Activated CD4-positive, alpha-beta memory T cell treated with anti-CD3 and anti-CD28 coated beads for 36 hours (primary cell): Measurements from ENCODE around the gene RET. TPM values are rescaled to one million over a fixed set of nuclear protein-coding genes. Genes with fewer than 3 reads are reported as not detected.

Experiments used
- CTCF ChIA-PET: fragments of 350-600 bp; sonication (Branson Sonifier 250); formaldehyde crosslinking; loops from one replicate; lab custom pipeline; 2021; ENCODE audit warnings: antibody characterized with exemption, inconsistent platforms; lab: Charles Lee
- POLR2A ChIA-PET: fragments of 350-600 bp; sonication (Branson Sonifier 250); formaldehyde crosslinking; loops from one replicate; lab custom pipeline; 2021; ENCODE audit warnings: antibody characterized with exemption; lab: Charles Lee
- DNase-seq: peaks from one replicate; pipeline ENCODE4 v3.0.0-alpha.2; 2020
- H3K27ac Mint-ChIP-seq: one replicate; pipeline ENCODE4 v1.8.0; 2021; ENCODE audit warnings: mixed read lengths
- H3K27me3 Mint-ChIP-seq: one replicate; pipeline ENCODE4 v1.8.0; 2021; ENCODE audit warnings: mixed read lengths
- H3K36me3 Mint-ChIP-seq: one replicate; pipeline ENCODE4 v1.8.0; 2021; ENCODE audit warnings: mixed read lengths
- H3K4me1 Mint-ChIP-seq: one replicate; pipeline ENCODE4 v1.8.0; 2021; ENCODE audit warnings: low read depth, mixed read lengths
- H3K4me3 Mint-ChIP-seq: one replicate; pipeline ENCODE4 v1.8.0; 2021; ENCODE audit warnings: mild to moderate bottlenecking, mixed read lengths
- H3K9me3 Mint-ChIP-seq: one replicate; pipeline ENCODE4 v1.8.0; 2021; ENCODE audit warnings: mixed read lengths
- intact Hi-C: fragments of 100-400 bp; cut with micrococcal nuclease; formaldehyde crosslinking; loops from one replicate; pipeline ENCODE4 v1.15.1; 2023
- total RNA-seq, 2 experiments: library from RNA; stranded (reverse); gene quantifications; one replicate each; pipeline ENCODE4 v1.2.3, GENCODE V29; 2021

RET gene
- total RNA-seq, 2 experiments from 2014 or later: 0.07 to 0.17 TPM

DNA sequence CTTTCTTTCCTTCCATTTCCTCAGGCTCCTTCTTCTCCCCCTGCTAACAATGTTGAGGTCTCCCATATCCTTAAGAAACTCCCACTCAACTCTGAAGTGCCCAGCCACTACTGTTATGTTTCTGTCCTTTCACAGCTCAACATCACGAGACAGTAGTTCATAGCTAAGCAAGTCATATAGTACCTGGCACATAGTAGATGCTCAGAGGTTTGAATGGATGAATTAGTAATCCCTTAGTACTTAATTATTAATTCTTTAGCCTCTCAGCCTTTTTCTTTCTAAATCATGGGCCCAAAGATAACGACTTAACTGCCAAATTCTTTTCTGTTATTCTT is 84.0 kb downstream of the RET start:
- peak overlapping the region; percentile 89 for H3K27ac Mint-ChIP-seq
- DNase-seq: peak; percentile 57
- H3K27me3 Mint-ChIP-seq: no peaks in the 10 kb centered on the region
- H3K36me3 Mint-ChIP-seq: peaks cover 32% of the 10 kb centered on the region
- CTCF ChIA-PET: interaction anchor here (1.4 kb wide), 1 partner anchor 300 kb away, joined by 3 read pairs; no protein-coding TSS in a partner anchor
- H3K9me3 Mint-ChIP-seq: no peaks in the 10 kb centered on the region
- intact Hi-C loops: loop anchor here (1.0 kb wide), 3 partner anchors 21 to 360 kb away; no protein-coding TSS in a partner anchor
- H3K4me1 Mint-ChIP-seq: peaks cover 56% of the 10 kb centered on the region
- H3K4me3 Mint-ChIP-seq: peak overlapping the region; percentile 20
- POLR2A ChIA-PET: interaction anchor here (1.2 to 2.5 kb wide), 4 partner anchors 21 to 41 kb away, joined by 3 to 26 read pairs (median 5); partner anchors contain the start of gene CSGALNACT2

DNA sequence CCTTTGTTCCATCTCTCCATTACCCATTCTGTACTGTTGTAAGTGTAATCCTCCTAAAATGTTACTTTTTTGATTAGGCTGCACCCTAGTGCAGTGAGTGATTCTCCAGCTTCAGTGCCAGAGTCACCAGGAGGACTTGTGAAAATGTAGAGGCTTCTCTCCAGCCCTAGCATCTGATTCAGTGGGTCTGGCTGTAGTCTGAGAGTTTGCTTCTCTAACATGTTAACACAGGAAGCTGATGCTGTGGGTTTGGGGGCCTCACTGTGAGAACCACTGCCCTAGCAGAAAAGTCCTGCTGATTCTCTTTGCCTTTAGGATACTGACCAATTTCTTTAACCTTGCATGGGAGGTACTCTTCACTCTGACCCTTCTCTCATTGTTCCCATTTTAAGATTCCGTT is 85.7 kb downstream of the RET start:
- Mint-ChIP-seq H3K9me3 (no peaks in the 10 kb centered on the region), H3K4me1 (peaks cover 51% of the 10 kb centered on the region), H3K36me3 (peaks cover 26% of the 10 kb centered on the region), H3K27me3 (no peaks in the 10 kb centered on the region), H3K4me3 (no peak overlapping the region), H3K27ac (no peak overlapping the region)
- ChIA-PET CTCF (interaction anchor here (1.3 kb wide), 1 partner anchor 39 kb away, joined by 5 read pairs; no protein-coding TSS in a partner anchor), POLR2A (interaction anchor here (0.6 kb wide), 1 partner anchor 23 kb away, joined by 3 read pairs; no protein-coding TSS in a partner anchor)
- intact Hi-C loops: no loop called here
- no peak for DNase-seq

DNA sequence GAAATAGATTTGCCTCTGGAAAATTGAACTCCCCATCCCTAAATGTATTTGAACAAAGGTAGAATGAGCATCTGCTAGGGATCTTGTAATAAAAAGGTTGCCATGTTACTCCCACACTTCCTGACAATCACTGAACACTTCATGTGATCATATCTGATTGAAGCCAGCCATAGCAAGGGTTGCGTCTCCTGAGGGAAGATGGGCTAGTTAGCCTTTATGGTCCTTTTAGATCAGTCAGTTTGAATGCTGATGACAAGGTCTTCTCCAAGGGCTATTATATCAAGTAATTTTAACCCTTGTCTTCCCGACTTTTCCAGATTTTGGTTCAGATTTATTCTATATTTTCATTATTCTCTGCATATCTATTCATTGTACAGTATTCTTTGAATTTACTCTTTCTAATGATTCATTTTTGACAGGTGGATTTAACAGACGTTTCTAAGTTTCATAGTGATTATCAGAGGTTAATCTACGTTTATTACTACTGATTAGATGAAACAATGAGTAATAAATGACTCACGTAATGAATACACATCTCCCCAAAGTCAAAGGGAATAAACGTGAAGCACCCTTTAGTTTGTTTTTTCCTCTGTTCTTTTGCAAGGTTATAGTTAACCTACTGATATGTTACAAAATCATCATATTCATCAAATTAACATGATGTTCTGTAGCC is 89.5 kb downstream of the RET start:
- Mint-ChIP-seq H3K4me3 (no peak overlapping the region), H3K27me3 (no peaks in the 10 kb centered on the region), H3K36me3 (peaks cover 39% of the 10 kb centered on the region), H3K27ac (no peak overlapping the region), H3K9me3 (no peaks in the 10 kb centered on the region), H3K4me1 (peaks cover 35% of the 10 kb centered on the region)
- DNase-seq: no peak
- ChIA-PET POLR2A (no interaction called here), CTCF (no interaction called here)
- intact Hi-C loops: loop anchor here (1.0 kb wide), 1 partner anchor 26 kb away; no protein-coding TSS in a partner anchor

DNA sequence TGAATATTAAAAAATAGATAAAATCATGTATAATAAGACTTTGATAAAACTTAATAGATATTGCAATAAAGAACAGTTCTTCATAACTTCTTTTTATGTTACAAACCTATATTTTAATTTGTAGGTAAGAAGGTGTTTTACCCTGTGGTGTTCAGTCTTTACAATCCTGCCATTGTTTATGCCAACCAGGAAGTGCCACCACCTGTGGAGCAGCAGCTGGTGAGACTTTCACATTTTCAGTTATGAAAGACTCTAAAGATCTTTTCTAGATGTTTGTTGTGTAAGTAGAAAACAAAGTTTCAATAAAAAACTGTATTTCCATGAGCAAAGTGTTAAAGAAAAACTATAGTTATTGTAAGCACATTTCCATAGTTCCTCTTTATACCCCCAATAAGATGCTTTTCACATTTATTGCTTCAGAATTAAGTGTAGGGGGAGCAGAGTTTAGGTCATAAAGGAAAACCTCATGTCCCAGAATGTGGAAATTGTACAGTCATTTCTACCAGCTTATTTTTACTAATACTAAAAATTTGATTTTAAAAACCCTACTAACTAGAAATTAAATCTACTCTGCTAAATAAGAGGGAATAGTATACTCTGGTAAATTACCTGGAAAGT is 90.1 kb downstream of the RET start:
- no peak overlapping the region for H3K27ac Mint-ChIP-seq
- CTCF ChIA-PET: no interaction called here
- no peak for DNase-seq

DNA sequence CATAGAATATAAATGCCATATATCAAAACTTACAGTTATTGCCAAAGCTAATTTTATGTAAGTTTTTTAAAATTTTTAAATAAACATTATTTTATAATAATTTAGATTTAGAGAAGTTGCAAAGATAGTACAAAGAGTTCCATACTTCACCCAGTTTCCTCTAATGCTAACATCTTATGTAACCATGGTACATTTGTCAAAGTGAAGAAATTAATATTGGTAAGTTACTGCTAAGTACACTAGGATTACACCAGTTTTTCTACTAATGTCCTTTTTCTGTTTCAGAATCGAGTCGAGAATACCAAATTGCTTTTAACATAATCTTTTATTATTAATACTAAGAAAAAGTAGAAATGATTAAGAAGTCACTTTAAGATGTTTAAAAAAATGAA is 90.6 kb downstream of the RET start:
- Mint-ChIP-seq H3K36me3 (peaks cover 40% of the 10 kb centered on the region), H3K27me3 (no peaks in the 10 kb centered on the region), H3K4me3 (no peak overlapping the region), H3K9me3 (no peaks in the 10 kb centered on the region), H3K4me1 (peaks cover 31% of the 10 kb centered on the region), H3K27ac (no peak overlapping the region)
- intact Hi-C loops: no loop called here
- ChIA-PET POLR2A (no interaction called here), CTCF (no interaction called here)
- no peak for DNase-seq

More for the DNA sequence above, 90.1 kb downstream of the RET start:
- POLR2A ChIA-PET: no interaction called here
- Mint-ChIP-seq H3K27me3 (no peaks in the 10 kb centered on the region), H3K4me1 (peaks cover 32% of the 10 kb centered on the region), H3K4me3 (no peak overlapping the region), H3K36me3 (peaks cover 38% of the 10 kb centered on the region), H3K9me3 (no peaks in the 10 kb centered on the region)
- intact Hi-C loops: loop anchor here (1.0 kb wide), 1 partner anchor 27 kb away; no protein-coding TSS in a partner anchor

DNA sequence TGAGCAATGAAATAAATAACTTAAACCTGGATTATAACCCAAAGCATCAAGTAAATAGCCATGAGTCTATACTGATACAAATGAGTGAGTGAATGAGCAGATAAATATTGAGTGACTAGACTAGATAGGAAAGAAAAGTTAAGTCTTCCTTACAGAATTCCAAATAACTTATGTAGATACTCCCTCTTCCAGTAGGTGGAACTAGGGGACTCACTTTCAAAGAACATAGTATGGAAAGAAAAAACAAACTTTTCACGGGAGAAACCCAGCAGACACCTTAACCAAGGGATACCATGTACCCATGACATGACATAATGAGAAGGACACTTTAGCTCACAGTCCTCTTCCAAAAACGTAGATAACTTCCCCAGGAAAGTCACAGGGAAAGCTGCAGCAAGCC is 93.6 kb downstream of the RET start:
- intact Hi-C loops: no loop called here
- Mint-ChIP-seq H3K4me3 (no peak overlapping the region), H3K9me3 (no peaks in the 10 kb centered on the region), H3K27me3 (no peaks in the 10 kb centered on the region), H3K4me1 (peaks cover 29% of the 10 kb centered on the region), H3K36me3 (peaks cover 46% of the 10 kb centered on the region), H3K27ac (no peak overlapping the region)
- CTCF ChIA-PET: interaction anchor here (0.9 to 3.0 kb wide), 3 partner anchors 30 to 178 kb away, joined by 4 to 12 read pairs (median 5); no protein-coding TSS in a partner anchor
- POLR2A ChIA-PET: no interaction called here
- no peak for DNase-seq

DNA sequence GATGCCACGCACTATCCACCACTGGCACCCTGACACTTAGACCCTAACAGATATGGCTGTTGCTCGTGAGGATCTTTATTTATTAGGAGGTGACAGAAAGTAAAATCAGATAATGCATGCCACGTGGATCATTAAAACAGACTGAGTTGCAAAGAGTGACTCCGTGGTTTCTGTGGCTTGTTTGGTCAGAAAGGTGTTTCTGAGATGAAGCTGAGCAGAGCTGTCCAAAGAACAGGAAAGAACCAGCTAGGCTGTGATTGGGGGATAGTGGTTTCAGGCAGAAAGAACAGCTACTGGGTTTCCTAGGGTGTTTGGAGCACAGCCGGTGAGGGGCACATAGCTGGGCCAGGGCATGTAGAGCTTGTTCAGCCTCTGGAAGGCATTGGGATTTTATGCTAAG is 95.8 kb downstream of the RET start:
- Mint-ChIP-seq H3K4me3 (no peak overlapping the region), H3K27ac (peak overlapping the region; percentile 0), H3K4me1 (peaks cover 17% of the 10 kb centered on the region), H3K36me3 (peaks cover 59% of the 10 kb centered on the region), H3K9me3 (peaks cover 4% of the 10 kb centered on the region), H3K27me3 (no peaks in the 10 kb centered on the region)
- ChIA-PET CTCF (interaction anchor here (0.6 to 3.0 kb wide), 7 partner anchors 13 to 361 kb away, joined by 3 to 12 read pairs (median 5); partner anchors contain the start of gene CSGALNACT2), POLR2A (no interaction called here)
- intact Hi-C loops: no loop called here
- no peak for DNase-seq

DNA sequence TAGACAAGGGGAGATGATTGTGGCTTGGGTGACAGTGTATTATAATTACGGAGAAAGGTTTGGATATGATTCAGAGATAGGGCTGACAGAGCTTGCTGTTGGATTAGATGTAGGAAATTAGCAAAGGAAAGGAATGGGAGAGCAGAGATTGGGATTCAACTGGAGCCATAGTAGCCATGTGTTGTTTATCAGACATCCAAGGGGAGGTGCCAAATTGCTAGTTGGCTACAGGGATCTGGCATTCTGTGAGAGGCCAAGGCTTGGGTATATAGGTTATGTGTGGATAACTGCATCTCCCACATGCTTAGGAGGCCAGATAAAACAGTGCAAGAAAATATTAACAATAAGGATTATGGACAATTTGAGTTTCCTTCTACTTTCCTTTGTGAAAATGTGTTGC is 96.3 kb downstream of the RET start:
- ChIA-PET CTCF (interaction anchor here (0.6 to 3.0 kb wide), 4 partner anchors 13 to 287 kb away, joined by 3 to 12 read pairs (median 4); no protein-coding TSS in a partner anchor), POLR2A (no interaction called here)
- peak overlapping the region; percentile 0 for H3K27ac Mint-ChIP-seq
- H3K27me3 Mint-ChIP-seq: no peaks in the 10 kb centered on the region
- H3K36me3 Mint-ChIP-seq: peaks cover 63% of the 10 kb centered on the region
- intact Hi-C loops: no loop called here
- peaks cover 17% of the 10 kb centered on the region for H3K4me1 Mint-ChIP-seq
- DNase-seq: no peak
- no peak overlapping the region for H3K4me3 Mint-ChIP-seq
- peaks cover 8% of the 10 kb centered on the region for H3K9me3 Mint-ChIP-seq

DNA sequence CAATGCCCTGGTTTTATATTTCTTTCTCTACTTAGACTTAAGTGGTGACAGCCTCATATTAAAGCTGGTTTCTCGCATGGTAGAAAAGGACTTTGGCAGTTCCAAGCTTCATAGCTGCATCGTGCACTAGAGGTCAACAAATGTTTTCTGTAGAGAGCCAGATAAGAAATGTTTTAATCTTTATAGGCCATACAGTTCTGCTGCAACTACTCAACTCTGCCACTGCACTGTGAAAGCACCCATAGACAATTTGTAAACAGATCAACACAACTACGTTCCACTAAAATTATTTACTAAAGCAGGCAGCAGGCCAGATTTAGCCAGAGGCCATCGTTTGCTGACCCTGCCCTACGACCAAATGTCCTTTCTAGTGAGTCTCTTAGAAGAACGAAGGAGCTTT is 98.1 kb downstream of the RET start:
- DNase-seq: no peak
- no peak overlapping the region for H3K27ac Mint-ChIP-seq
- H3K4me3 Mint-ChIP-seq: no peak overlapping the region
- no peaks in the 10 kb centered on the region for H3K27me3 Mint-ChIP-seq
- POLR2A ChIA-PET: no interaction called here
- peaks cover 65% of the 10 kb centered on the region for H3K36me3 Mint-ChIP-seq
- intact Hi-C loops: no loop called here
- H3K9me3 Mint-ChIP-seq: peaks cover 11% of the 10 kb centered on the region
- H3K4me1 Mint-ChIP-seq: peaks cover 17% of the 10 kb centered on the region
- CTCF ChIA-PET: interaction anchor here (1.7 kb wide), 1 partner anchor 30 kb away, joined by 8 read pairs; no protein-coding TSS in a partner anchor

DNA sequence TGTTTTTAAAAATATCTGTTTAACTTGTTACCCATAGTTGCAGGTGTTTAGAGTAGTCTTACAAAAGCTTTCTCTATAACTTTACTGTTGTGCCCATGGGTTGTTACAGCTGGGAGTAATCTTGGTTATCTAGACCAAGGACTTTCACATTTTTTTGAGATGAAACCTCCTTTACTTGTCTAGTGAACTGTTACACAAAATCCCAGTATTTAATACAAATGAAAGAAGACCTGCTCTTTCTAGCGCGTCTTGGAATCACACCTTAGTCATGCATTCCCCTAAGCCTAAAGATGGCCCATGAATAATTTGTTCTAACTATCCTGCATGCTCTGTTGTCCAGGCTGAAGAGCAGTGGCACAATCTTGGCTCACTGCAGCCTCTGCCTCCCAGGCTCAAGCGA is 99.4 kb downstream of the RET start:
- Mint-ChIP-seq H3K4me1 (peaks cover 13% of the 10 kb centered on the region), H3K36me3 (peaks cover 69% of the 10 kb centered on the region), H3K9me3 (peaks cover 11% of the 10 kb centered on the region), H3K27me3 (no peaks in the 10 kb centered on the region), H3K27ac (no peak overlapping the region), H3K4me3 (no peak overlapping the region)
- CTCF ChIA-PET: interaction anchor here (1.0 to 1.1 kb wide), 3 partner anchors 20 to 117 kb away, joined by 3 to 6 read pairs (median 3); no protein-coding TSS in a partner anchor
- intact Hi-C loops: no loop called here
- DNase-seq: no peak
- POLR2A ChIA-PET: no interaction called here

DNA sequence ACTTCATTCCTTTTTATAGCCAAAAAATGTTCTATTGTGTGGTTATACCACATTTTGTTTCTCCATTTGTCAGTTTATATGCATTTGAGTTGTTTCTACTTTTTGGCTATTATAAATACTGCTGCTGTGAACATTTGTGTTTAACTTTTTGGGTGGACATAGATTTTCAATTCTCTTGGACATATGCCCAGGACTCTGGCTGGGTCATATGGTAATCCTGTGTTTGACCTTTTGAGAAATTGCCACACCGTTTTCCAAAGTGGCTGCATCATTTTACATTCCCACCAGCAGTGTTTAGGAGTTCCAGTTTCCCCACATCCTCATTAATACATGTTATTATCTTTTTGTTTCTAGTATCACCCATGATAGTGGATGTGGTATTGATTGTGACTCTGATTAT is 100.7 kb downstream of the RET start:
- Mint-ChIP-seq H3K4me3 (no peak overlapping the region), H3K9me3 (peaks cover 11% of the 10 kb centered on the region), H3K4me1 (peaks cover 5% of the 10 kb centered on the region), H3K27me3 (no peaks in the 10 kb centered on the region), H3K36me3 (peaks cover 65% of the 10 kb centered on the region), H3K27ac (no peak overlapping the region)
- ChIA-PET POLR2A (no interaction called here), CTCF (no interaction called here)
- DNase-seq: no peak
- intact Hi-C loops: no loop called here
